ENCODE measurements around the gene P2RX2.

- TF ChIP-seq CTCF (conservative IDR thresholded peaks at IDR 0.05; ENCODE audit: low read length) (no peak), EZH2phosphoT487 (IDR thresholded peaks at IDR 0.05; ENCODE audit: borderline replicate concordance, low read depth, low read length) (no peak)
Measured at GRCh38 chr12:132658149-132658894, 39.7 kb downstream of the P2RX2 start.

Data from OCI-LY7 (cell line).